Lower leg skin (tissue), 3 donors: ENCODE measurements around the gene OSTF1.

Source experiments
- CTCF ChIP-seq, 3 donors: fragments of 450-650 bp; IDR thresholded peaks; one replicate each; pipeline ENCODE4 v1.5.1; 2016; ENCODE audit warnings: antibody characterized with exemption in 3 of 3, mild to moderate bottlenecking in 3 of 3, moderate library complexity in 2 of 3
- POLR2A ChIP-seq, 2 donors: fragments of 450-650 bp; IDR thresholded peaks; one replicate each; pipeline ENCODE4 v1.6.1; 2016 to 2017; ENCODE audit warnings: antibody characterized with exemption in 2 of 2, mild to moderate bottlenecking in 1 of 2, moderate library complexity in 1 of 2

- TF ChIP-seq CTCF (IDR thresholded peaks at IDR 0.05): no peak
- no peak for TF ChIP-seq POLR2A (IDR thresholded peaks at IDR 0.05)
Measured at GRCh38 chr9:75176037-75176436, 87.7 kb downstream of the OSTF1 start.
